GM23338 (cell line): ENCODE data around the gene CCNG1.
"Not testable (repeated sequence)": the region's sequence is repeated elsewhere in the genome, so short reads cannot be mapped to it uniquely, and the experiment has no call there.

Experiments
- CREB1 ChIP-seq: fragments of 250-450 bp; sonication (Bioruptor Pico); IDR thresholded peaks from 2 replicates; pipeline ENCODE4 v1.5.0; 2020; ENCODE audit warnings: low read depth, mild to moderate bottlenecking, moderate library complexity
- CTCF ChIP-seq, 2 experiments: fragments of 200-600 bp in 1 of 2; sonication (generic) in 1 of 2; conservative IDR thresholded peaks; 2 replicates each; pipeline versions ENCODE4 v1.5.1 to v1.6.1; 2016 to 2017; ENCODE audit warnings: antibody characterized with exemption in 2 of 2, low read depth in 2 of 2, mild to moderate bottlenecking in 2 of 2, moderate library complexity in 1 of 2
- ETS1 ChIP-seq: IDR thresholded peaks from 2 replicates; pipeline ENCODE4 v1.6.1; 2016; ENCODE audit warnings: antibody characterized with exemption
- EZH2 ChIP-seq: fragments of 200-600 bp; sonication (generic); IDR thresholded peaks from one replicate; pipeline ENCODE4 v1.8.0; 2017; ENCODE audit warnings: antibody characterized with exemption, mild to moderate bottlenecking, low read depth; ENCODE audit not compliant: unreplicated experiment
- EZH2phosphoT487 ChIP-seq: fragments of 200-600 bp; sonication (generic); IDR thresholded peaks from one replicate; pipeline ENCODE4 v1.8.1; 2018; ENCODE audit warnings: antibody characterized with exemption; ENCODE audit not compliant: unreplicated experiment
- JUNB ChIP-seq: IDR thresholded peaks from one replicate; pipeline ENCODE4 v1.6.1; 2016; ENCODE audit warnings: antibody characterized with exemption; ENCODE audit not compliant: unreplicated experiment
- POLR2AphosphoS5 ChIP-seq: IDR thresholded peaks from 2 replicates; pipeline ENCODE4 v1.6.1; 2016; ENCODE audit warnings: antibody characterized with exemption, low read depth
- REST ChIP-seq: IDR thresholded peaks from one replicate; pipeline ENCODE4 v1.6.1; 2018; ENCODE audit warnings: antibody characterized with exemption; ENCODE audit not compliant: unreplicated experiment
- STAT1 ChIP-seq: IDR thresholded peaks from one replicate; pipeline ENCODE4 v1.6.1; 2016; ENCODE audit warnings: antibody characterized with exemption; ENCODE audit not compliant: unreplicated experiment
- ZNF114 ChIP-seq: fragments of 250-450 bp; sonication (Bioruptor Pico); IDR thresholded peaks from 2 replicates; pipeline ENCODE4 v1.5.0; 2020; ENCODE audit warnings: mild to moderate bottlenecking, moderate library complexity

DNA sequence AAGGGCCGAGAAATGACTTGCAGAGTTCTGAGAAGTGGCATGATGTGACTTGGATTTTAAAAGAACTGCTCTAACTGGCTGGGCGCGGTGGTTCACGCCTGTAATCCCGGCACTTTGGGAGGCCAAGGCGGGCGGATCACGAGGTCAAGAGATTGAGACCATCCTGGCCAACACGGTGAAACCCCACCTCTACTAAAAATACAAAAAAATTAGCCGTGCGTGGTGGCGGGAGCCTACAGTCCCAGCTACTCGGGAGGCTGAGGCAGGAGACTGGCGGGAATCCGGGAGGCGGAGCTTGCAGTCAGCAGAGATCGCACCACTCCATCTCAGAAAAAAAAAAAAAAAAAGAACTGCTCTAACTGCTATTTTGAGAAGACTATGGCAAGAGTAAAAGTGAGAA is 18.0 kb downstream of the CCNG1 start:
- not testable (repeated sequence) for TF ChIP-seq CTCF (conservative IDR thresholded peaks at IDR 0.05; ENCODE audit: low read depth in 2 of 2); STAT1; POLR2AphosphoS5; EZH2; ETS1; EZH2phosphoT487; JUNB; ZNF114; REST; CREB1 (CRISPR knock-in tag)
